ENCODE results near the gene TOP3B. TPM values are rescaled to one million over a fixed set of nuclear protein-coding genes. Genes with fewer than 3 reads are reported as not detected.
"Not testable (repeated sequence)": the region's sequence is repeated elsewhere in the genome, so short reads cannot be mapped to it uniquely, and the experiment has no call there.

Gene TOP3B
- total RNA-seq, 1 donor from 2014 or later: 13.1 TPM

- intact Hi-C loops (cut with DNase I): no loop called here
- DNase-seq (ENCODE audit: low spot score): no peak
These were observed 33.6 kb downstream of the TOP3B start for GRCh38 chr22:21948824-21949568.

- intact Hi-C loops (cut with DNase I): no loop called here
- DNase-seq (ENCODE audit: low spot score): no peak
These were observed 34.2 kb downstream of the TOP3B start for GRCh38 chr22:21948390-21948789.

- intact Hi-C loops (cut with DNase I): no loop called here
- no peak for DNase-seq (ENCODE audit: low spot score)
These were observed 35.3 kb downstream of the TOP3B start for GRCh38 chr22:21947040-21948014.

GRCh38 chr22:21946262-21946925 lies 36.2 kb downstream of the TOP3B start:
- intact Hi-C loops (cut with DNase I): no loop called here
- no peak for DNase-seq (ENCODE audit: low spot score)

- intact Hi-C loops (cut with DNase I): no loop called here
- no peak for DNase-seq (ENCODE audit: low spot score)
These were observed 36.9 kb downstream of the TOP3B start for GRCh38 chr22:21945453-21946261.

- intact Hi-C loops (cut with DNase I): loop anchor here (5.0 kb wide), 1 partner anchor 278 kb away; the partner anchor contains the start of gene PPIL2
These were observed 37.7 kb downstream of the TOP3B start for GRCh38 chr22:21944871-21945270.

GRCh38 chr22:21943571-21944448 lies 38.8 kb downstream of the TOP3B start:
- intact Hi-C loops (cut with DNase I): loop anchor here (5.0 kb wide), 1 partner anchor 277 kb away; the partner anchor contains the start of gene PPIL2
- no peak for DNase-seq (ENCODE audit: low spot score)

More at GRCh38 chr22:21944871-21945270, 37.7 kb downstream of the TOP3B start:
- DNase-seq (ENCODE audit: low spot score): no peak

- intact Hi-C loops (cut with DNase I): loop anchor here (5.0 kb wide), 1 partner anchor 275 kb away; the partner anchor contains the start of gene PPIL2
- DNase-seq (ENCODE audit: low spot score): peak; percentile 94
These were observed 39.9 kb downstream of the TOP3B start for GRCh38 chr22:21942407-21943343.

GRCh38 chr22:21941921-21942320 lies 40.7 kb downstream of the TOP3B start:
- intact Hi-C loops (cut with DNase I): loop anchor here (5.0 kb wide), 1 partner anchor 275 kb away; the partner anchor contains the start of gene PPIL2
- DNase-seq (ENCODE audit: low spot score): peak; percentile 56

- intact Hi-C loops (cut with DNase I): loop anchor here (5.0 kb wide), 1 partner anchor 273 kb away; the partner anchor contains the start of gene PPIL2
- DNase-seq (ENCODE audit: low spot score): no peak
These were observed 42.1 kb downstream of the TOP3B start for GRCh38 chr22:21940521-21940920.

GRCh38 chr22:21939935-21940334 lies 42.7 kb downstream of the TOP3B start:
- DNase-seq (ENCODE audit: low spot score): not testable (repeated sequence)
- intact Hi-C loops (cut with DNase I): loop anchor here (2.0 to 5.0 kb wide), 3 partner anchors 13 to 273 kb away; partner anchors contain the start of genes MAPK1, PPIL2 and PPM1F

- peak; percentile 82 for DNase-seq (ENCODE audit: low spot score)
- intact Hi-C loops (cut with DNase I): loop anchor here (2.0 to 5.0 kb wide), 2 partner anchors 13 to 72 kb away; partner anchors contain the start of genes MAPK1 and PPM1F
These were observed 43.1 kb downstream of the TOP3B start for GRCh38 chr22:21939461-21939913.

- intact Hi-C loops (cut with DNase I): loop anchor here (1.0 to 5.0 kb wide), 4 partner anchors 14 to 226 kb away; partner anchors contain the start of genes MAPK1 and PPM1F
- no peak for DNase-seq (ENCODE audit: low spot score)
These were observed 43.7 kb downstream of the TOP3B start for GRCh38 chr22:21938906-21939305.

- intact Hi-C loops (cut with DNase I): loop anchor here (1.0 to 5.0 kb wide), 4 partner anchors 15 to 225 kb away; partner anchors contain the start of genes MAPK1 and PPM1F
- peak; percentile 99 for DNase-seq (ENCODE audit: low spot score)
These were observed 44.3 kb downstream of the TOP3B start for GRCh38 chr22:21938071-21938822.

- intact Hi-C loops (cut with DNase I): loop anchor here (1.0 to 5.0 kb wide), 4 partner anchors 15 to 224 kb away; partner anchors contain the start of genes MAPK1 and PPM1F
- no peak for DNase-seq (ENCODE audit: low spot score)
These were observed 44.8 kb downstream of the TOP3B start for GRCh38 chr22:21937821-21938070.
